GM21825 (cell line): ENCODE results near the gene HOXB3.
"Not testable (repeated sequence)": the region's sequence is repeated elsewhere in the genome, so short reads cannot be mapped to it uniquely, and the experiment has no call there.

Source experiments
- ATAC-seq: cut with Tn5 transposase; IDR thresholded peaks from one replicate; pipeline ENCODE4 v1.9.1; 2021; ENCODE audit warnings: mild to moderate bottlenecking, moderate library complexity; ENCODE audit not compliant: unreplicated experiment

The HOXB3 gene

GRCh38 chr17:48547808-48548522 lies 42.1 kb downstream of the HOXB3 start:
- ATAC-seq: no peak

DNA sequence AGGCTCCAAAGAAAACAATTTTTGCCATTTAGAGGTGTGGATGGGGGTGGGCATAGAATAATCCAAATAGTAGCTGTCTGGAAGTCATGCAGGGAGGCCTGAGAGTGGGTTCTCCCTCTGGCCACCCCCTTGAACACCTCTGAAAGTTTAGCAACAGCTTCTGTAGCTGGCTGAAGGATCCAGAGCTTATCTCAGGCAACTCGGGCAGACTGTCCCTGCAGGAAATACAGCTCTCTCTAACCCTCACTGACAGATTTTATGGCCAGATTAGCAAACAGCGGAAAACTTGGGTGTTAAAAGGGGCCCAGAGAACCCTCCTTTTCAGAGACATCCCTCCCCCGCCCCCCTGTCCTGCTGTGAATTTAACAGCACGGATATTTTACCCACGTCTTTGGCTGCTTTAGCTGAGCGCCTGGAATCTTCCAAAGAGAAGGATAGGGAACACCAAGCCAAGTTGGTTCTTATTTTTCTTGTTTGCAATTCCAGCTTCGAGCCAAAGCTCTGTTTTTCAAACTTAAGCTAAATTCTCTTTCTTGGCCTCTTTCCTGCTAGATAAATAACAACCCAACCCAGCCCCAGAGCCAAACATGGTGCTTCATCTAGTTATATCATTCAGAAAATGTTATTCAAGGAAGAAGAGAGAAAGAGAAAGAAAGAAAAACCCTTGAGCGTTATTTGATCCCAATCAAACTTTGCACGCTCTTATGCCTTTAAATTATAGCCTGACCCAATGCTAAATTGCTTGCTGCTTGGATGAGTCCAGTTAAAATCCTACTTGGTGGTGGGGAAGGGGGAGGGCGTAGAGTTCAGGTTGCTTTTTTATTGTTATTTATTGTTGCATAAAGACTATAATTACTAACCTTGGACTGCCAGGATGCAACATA lies 42.9 kb downstream of the HOXB3 start:
- ATAC-seq: no peak

DNA sequence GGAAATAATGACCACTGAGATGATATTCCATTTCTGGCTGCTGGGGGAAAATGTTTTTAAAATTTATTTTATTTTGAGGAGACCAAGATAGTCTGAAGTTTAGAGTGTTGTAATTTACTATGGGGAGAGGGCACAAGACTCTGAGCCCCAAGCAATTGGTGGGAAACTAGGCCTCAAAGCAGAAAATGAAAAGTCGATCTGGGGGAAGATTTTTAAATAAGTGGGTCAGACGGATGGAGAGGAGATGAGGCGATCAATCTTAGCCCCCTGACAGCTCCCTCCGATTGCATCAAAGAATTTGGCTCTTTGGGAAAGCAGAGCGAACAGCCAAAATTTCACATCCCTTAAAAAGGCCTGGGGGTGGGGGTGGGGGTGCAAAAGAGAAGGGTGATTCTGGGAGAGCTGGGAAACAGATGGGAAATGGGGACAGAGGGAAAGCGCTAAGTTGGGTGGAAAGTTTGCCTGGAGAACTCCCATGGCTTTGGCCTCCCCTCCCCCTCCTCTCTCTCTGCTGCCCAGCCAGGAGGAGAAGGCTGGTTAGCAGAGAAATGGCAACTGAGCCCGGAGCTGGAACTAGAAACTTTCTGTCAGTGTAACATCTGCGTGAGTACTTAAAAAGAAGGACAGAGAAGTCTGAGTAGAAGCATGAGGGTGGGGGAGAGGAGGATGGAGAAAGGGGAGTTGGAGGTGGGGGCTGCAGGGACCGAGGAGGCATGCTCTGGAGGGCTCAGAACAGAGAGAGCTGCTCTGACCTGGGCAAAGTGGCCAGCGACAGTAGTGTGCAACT lies 43.7 kb downstream of the HOXB3 start:
- ATAC-seq: no peak

DNA sequence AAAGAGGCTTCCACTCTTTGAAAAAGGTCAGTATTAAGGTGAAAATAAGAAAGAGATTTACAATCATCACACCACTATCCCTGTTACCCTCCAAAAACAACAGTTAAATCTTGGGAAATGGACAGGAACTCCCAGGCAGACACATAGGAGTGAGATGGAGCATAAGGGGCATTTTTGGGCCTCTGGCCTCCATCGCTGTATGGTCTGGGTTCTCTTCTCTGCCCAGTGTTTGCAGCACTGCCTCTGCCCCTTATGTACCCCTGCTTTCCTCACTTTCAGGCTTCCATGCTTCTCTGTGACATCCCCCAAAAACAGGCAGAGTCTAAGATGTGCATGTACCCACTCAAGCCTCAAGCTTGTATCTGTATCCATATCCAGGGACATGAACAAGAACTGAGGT lies 44.5 kb downstream of the HOXB3 start:
- no peak for ATAC-seq

DNA sequence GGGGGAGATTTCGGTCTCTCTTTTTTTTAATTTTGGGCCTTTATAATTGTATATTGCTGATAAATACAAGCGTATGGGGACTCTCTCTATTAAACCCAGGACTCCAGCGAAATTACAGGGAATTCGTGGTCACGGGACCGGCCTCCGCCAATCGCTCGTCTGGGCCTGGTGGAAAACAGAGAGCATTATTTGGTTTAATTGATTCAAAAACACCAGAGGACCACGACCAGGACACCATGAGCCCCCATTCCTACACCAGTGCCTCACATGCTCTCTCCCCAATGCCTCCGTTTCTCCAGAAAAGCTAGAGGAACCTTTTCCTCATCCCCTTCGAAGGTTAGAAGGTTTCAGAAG lies 45.0 kb downstream of the HOXB3 start, which contains the start of gene HOXB2:
TSS of gene HOXB2 (minus strand) at position 88 of the 354 bp plus-strand sequence. CDS start 198 bp downstream, outside the sequence.
- ATAC-seq: no peak

DNA sequence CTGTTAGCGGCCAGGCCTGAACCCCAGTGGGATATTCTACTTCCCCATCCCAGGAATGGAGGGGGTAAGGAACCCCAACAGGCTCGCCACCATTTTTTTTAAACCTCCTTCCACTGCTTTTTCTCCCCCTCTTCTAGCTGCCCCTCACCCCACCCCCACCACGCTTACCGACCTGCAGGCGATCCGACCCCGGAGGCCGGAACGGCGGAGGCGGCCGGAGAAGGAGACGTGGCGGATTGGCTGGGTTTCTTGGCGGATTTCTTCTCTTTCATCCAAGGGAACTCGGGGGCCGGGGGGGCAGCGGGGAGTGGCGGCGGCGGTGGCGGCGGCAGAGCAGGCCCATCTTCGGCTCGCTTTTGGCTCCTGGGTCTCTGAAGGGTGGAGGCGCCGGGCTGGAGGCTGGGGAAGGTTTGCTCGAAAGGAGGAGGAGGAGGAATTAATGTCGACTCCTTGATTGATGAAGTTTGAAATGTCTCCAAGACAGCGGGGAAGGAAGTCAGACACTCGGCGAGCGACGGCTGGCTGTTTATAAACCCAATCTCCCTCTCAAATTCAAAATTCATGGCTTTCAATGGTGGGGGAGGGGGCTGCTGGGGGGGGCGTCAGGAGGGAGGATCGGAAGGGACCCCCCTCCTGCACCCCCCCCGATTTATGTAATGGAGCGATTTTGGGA lies 45.6 kb downstream of the HOXB3 start:
- ATAC-seq: no peak

- peak; percentile 17 for ATAC-seq
These were observed 46.1 kb downstream of the HOXB3 start for GRCh38 chr17:48543854-48544348.

DNA sequence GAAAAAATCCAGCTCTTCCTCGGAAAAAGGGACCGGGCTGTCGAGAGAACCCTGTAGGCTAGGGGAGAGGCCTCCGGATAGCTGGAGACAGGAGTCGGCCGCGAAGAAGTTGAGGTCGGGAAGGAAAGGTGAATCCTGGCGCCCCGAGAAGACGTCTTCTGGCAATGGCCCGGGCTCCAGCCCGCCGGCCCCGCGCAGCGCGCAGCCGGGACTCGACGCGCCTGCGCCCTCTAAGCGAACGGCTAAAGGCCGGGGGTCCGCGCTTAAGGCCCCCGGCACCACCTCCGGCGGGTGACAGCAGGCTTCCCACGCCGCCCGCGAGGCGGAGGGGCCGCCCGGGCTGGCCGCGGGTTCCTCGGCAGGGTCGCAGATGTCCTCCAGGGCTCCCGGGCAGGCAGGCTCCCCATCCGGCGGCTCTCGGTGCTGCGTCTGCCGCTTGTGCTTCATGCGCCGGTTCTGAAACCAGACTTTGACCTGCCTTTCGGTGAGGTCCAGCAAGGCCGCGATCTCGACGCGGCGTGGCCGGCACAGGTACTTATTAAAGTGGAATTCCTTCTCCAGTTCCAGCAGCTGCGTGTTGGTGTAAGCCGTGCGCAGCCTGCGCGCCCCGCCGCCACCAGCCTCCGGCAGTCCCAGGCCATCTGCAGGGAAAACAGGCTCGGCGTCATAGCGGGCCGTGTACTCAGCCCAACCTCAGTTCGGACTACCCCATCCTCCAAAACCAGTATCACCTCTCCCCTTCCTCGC lies 46.8 kb downstream of the HOXB3 start:
- ATAC-seq: peak; percentile 40

- ATAC-seq: peak; percentile 11
These were observed 47.3 kb downstream of the HOXB3 start for GRCh38 chr17:48542698-48543106.

DNA sequence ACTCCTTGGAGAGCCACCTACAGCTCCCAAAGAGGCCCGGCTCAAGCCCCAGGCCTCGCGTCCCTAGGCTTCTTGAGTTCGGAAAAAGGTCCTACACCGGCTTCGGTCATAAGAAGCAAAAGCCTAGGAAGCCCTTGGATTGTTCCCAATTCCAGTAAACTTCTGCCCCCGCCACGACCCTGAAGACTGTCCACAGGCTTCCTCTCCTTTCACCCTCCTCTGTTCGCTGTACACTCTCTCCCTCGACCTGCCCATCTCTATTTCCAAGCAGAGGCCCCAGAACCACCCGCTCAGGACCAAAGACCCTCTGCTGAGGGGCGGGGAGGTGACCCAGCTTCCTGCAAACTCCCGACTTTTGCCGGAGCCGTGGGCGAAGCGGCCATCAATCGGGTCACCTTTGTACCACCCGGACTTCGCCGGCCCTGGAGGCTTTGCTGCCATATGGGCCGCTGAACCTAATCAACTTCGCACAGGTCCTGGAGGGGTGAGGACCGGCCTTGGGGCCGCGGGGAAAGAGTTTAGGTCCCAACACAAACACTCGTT lies 47.9 kb downstream of the HOXB3 start:
- no peak for ATAC-seq

GRCh38 chr17:48541577-48542113 lies 48.4 kb downstream of the HOXB3 start:
- ATAC-seq: no peak

DNA sequence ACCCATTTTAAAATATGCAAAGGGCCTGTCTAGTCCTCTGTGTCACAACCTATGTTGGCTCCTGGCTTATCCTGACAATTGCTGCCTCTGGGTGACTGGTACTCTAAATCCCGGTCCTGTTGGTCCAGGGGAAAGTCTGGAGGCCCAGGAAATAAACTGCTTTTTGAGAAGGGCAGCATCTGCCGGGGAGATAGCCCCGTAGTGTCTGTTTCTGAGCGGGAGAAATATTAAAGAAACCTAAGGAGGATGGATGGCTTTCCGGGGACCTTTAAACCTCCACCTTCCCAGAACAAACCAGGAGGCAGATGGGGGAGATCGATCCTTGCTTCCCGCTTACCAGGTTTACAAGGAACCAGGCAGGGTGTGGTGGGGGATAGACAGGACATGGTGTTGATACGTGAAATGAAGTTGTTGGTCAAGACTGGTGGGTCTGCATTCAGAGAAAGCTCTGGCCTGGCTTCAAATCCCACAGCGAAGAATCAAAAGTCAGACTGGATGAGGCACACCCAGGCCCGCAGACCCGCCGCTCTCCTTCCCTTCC lies 48.9 kb downstream of the HOXB3 start:
- ATAC-seq: no peak

DNA sequence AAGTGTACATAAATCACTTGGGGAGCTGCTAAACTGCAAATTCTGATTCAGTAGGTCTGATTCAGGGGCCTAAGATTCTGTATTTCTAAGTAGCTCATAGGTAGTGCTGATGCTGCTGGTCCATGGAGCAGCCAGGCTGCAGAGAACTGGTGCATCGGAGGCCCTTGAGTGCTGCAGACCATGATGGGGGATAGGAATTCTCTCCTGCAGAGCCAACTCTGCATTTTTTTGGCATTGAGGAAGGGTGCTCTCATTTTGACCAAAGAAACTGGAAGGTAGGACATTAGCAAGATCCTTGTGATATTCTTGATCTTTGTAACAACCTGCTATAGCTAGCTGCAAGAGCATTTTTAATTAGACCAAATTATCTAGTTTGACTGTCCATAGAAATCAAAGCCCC lies 49.8 kb downstream of the HOXB3 start:
- no peak for ATAC-seq

- no peak for ATAC-seq
These were observed 50.9 kb downstream of the HOXB3 start for GRCh38 chr17:48539177-48539576.

- ATAC-seq: no peak
These were observed 52.7 kb downstream of the HOXB3 start for GRCh38 chr17:48537316-48537715.

DNA sequence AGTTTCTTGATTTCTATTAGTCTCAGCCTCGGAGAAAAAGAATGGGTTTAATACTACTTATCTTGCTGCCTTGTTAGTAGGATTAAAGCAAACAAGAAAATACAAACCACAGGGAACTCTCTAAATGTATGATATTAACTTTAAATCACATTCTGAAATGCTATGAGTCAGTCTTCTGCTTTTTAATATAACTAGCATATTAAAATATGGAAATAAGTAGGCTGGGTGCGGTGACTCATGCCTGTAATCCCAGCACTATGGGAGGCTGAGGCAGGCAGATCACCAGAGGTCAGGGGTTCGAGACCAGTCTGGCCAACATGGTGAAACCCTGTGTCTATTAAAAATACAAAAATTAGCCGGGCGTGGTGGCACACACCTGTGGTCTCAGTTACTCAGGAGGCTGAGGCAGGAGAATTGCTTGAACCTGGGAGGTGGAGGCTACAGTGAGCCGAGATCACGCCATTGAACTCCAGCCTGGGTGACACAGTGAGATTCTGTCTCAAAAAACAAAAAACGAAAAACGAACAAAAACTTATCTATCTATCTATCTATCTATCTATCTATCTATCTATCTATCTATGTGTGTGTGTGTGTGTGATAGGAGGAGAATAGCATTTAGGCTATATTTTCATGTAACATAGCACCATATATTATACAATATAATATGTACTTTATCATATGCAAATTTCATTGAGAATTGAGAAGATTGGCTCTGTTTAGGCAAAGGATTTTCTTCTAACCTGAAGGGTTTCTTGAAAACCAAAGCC lies 54.1 kb downstream of the HOXB3 start:
- not testable (repeated sequence) for ATAC-seq

- ATAC-seq: no peak
These were observed 57.8 kb downstream of the HOXB3 start for GRCh38 chr17:48532261-48532660.

GRCh38 chr17:48530887-48531272 lies 59.2 kb downstream of the HOXB3 start, which contains the start of gene HOXB1:
Gene HOXB1 (minus strand): TSS chr17:48531011. CDS start chr17:48530904, 107 bp downstream.
- no peak for ATAC-seq
